ENCODE data around the gene CNTN5.

CNTN5 gene

DNA sequence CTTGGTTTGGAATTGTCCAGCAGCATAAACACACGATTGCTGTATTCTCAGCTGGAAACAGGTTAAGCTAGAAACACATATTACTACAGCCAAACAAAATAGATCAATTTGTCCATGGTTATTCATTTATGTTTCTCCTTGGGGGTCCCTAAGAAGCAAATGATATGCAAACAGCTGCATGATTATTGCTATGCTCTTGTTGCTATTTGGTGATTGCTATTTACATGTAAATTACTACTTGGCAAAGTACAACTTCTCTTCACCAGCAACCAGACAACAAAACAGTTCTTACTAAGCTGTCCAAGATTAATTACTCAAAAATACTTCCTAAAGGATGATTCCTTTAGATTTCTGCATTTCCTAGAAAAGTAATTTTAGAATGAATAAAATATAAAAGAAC is 1098.4 kb downstream of the CNTN5 start:
- FAIRE-seq: no peak

DNA sequence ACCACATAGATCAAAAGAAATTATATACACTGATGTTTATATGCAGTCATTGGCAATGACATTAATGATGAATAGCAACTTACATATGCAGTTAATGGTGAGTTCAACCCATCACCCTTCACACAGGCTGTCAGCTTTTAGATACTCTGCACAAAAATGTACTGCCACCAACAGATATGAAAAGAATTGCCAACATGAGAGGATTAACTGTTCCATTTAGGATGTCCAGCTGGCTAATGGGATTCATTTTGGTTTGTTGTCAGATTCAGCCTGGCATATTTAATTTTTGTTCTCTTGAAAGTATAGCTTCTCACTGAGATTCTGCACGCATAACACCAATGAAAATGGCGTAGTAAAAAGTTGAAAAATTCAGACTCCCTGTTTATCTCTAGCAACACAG is 1112.4 kb downstream of the CNTN5 start:
- FAIRE-seq: no peak

DNA sequence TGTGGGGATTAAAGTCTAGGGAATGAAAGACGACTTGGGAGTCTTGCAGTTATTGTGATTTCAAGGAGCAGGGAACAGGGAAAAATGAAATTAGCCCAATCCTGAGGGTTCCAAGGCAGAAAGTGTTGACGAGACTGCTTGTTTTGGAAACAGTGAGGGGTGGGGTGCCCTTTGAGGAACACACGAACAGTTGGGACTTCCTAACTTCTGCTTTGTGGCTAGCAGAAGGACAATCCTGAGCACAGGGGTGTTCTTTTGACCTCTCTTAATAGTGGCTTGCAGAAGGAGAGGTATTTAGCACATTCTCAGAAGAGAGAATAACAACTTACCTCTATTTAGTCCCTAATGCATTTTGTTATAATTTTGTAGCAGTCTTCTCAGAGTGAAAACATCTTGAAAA is 1120.5 kb downstream of the CNTN5 start:
- FAIRE-seq: no peak

DNA sequence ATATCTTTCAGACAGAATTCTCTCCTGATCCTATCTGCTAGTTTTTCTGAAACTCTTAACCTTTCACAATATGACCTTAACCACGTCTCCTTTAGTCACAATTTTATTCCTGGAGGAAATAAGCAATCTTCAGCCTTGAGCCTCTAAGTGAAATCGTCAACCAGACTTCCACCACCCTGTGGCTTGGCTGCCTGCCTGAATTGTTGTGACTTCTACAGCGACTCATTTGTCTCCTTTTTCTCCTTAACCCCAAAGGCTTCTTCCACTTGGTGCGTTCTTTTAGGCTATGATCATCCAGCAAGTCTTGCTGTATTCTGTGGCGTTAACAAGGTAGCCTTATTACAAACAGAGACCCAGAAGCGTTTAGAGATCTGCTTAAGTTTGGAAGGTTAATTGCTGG is 1131.2 kb downstream of the CNTN5 start:
- no peak for FAIRE-seq

DNA sequence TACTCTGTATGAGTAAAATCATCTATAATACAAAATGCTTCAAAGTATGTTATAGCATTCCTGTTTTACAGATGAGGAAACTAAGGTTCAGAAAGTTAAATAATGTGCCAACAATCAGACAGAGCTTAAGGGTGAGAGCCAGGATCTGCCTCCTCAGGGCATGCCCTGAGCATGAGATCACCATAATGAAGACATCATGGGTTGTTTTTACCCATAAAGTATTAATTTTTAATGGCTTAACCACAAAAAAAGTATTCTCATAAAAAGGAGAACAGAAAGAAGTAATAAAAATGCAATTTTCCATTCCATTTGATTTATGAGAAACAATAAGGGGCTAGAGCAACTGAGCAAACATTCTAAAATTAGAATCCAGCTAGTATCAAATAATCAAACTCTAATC is 1132.0 kb downstream of the CNTN5 start:
- FAIRE-seq: no peak

DNA sequence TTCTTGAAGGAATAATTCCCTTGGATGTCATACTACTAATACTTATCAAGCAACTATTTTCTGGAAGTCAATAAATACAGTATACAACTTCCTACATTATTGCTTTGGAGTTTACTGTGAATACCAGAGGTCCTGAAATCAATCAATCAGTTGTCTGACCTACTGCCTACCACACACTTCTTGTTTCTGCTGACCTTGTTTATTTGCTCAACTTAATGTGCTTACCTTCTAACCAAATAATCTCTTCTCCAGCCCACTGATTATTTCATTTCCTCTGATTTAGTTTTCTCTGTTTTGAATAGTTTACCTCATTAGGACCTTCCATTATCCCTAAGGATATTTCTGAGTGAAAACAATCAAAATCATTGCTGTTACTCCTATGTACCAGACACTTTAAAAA is 1142.7 kb downstream of the CNTN5 start:
- FAIRE-seq: no peak

DNA sequence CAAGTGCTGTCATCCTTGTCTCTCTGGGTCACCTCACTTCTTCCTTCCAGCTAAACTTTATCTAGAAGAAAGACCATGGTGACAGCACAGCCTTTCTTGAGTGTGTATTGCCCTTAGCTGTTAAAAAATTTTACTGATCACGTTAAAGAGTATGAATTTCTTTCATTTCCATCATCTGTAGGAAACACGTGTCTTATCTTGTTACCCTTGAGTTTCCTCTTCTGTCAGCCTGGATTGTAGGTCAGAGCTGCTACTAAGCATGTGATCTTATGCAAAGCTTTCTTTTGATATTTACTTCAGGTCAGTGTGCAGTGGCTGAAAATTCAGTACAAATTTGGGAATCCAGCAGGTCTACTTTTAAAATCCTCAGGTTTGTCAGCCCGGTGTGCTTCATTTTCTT is 1154.1 kb downstream of the CNTN5 start:
- no peak for FAIRE-seq

DNA sequence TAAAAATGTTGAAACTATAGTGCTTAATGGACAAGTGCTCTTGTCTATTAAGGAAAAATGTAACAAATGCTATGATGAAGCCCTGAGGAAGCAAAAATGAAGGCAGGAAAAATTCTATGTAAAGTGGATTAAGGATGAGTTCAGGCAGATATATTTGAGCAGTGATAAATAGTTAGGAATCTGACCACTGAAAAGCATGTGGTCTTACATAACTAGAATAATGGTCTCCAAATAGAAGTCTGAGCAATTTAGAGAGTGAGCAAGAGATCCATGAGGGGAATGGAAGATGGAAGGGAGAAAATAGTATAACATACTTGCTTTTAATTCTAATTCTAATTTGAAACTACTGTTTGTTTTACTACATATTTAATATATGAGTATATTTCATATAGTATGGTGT is 1155.7 kb downstream of the CNTN5 start:
- FAIRE-seq: no peak

DNA sequence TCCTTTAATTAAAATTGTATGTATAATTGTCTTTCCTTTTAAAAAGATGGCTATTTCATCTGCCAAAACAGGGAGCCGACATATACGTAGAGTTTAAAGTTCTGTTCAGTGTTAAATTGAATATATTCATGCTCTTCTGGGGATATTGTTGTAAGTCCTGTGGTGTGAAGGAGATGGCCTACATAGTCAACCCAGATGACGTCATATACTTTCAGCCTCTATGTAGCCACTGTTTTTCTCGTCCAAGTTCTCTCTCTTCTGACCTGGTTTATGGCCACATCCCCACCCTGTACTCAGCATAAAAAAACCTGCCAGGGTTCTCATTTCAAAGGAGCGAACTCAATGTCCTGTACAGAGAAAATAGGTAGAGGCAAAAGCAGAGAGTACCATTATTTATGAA is 1156.9 kb downstream of the CNTN5 start:
- no peak for FAIRE-seq

DNA sequence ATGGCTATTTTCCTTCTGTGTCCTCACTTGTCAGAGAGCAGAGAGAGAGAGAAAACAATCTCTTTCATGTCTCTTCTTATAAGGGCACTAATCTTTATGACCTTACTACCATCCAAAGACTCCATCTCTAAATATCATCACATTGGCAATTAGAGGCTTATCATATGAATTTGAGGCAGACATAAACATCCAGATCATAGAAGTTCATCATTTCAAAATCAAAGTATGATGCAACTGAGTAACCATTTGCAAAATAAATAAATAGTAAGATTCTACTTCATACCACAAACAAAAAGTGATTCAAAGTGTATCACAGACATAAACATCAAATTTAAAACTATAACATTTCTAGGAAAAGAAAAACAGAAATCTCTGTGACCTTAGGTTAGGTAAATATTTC is 1161.6 kb downstream of the CNTN5 start:
- no peak for FAIRE-seq

DNA sequence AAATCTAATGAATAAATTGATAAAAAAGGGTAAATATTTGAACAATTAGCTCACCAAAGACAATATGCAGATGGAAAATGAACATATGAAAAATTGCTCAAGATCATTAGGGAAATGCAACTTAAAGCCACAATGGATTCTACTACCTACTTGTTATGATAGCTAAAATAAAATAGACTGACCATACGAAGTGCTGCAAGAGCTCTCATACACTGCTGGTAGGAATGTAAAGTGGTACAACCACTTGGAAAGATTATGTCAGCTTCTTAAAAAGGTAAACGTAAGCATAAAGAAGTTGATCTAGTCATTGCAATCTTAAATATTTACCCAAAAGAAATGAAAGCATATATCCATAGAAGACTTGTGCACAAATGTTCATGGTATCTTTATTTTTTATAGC is 1162.2 kb downstream of the CNTN5 start:
- no peak for FAIRE-seq

DNA sequence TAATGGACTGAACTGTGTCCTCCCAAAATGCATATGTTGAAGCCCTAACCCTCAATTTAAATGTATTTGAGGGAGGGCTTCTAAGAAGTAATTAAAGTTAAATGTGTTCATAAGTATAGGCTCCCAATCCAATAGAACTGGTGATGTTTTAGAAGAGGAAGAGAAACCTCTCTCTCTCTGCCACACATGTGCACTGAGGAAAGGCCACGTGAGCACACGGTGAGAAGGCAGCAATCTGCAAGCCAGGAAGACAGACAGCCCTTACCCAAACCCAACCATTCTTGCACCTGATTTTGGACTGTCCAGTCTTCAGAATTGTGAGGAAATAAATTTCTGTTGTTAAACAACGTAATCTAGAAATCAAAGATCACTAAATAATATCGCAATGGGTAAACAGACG is 1164.8 kb downstream of the CNTN5 start:
- no peak for FAIRE-seq

DNA sequence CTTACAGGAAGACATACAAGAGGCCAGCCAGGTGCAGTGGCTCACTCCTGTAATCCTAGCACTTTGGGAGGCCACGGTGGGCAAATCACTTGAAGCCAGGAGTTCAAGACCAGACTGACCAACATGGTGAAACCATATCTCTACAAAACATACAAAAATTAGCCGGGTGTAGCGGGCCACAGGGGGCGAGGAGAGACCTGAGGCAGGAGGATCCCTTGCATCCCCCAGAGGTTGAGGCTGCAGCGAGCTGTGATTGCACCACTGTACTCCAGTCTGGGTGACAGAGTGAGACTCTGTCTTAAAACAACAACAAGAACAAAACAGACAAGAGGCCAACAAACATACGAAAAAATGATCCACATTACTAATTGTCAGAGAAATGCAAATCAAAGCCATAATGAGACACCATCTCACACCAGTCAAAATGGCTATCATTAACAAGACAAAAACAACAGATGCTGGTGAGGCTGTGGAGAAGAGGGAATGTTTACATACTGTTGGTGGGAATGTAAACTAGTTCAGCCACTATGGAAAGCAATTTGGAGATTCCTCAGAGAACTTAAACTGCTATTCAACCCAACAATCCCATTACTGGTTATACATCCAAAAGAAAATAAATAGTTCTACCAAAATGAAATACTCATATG is 1167.5 kb downstream of the CNTN5 start:
- no peak for FAIRE-seq

DNA sequence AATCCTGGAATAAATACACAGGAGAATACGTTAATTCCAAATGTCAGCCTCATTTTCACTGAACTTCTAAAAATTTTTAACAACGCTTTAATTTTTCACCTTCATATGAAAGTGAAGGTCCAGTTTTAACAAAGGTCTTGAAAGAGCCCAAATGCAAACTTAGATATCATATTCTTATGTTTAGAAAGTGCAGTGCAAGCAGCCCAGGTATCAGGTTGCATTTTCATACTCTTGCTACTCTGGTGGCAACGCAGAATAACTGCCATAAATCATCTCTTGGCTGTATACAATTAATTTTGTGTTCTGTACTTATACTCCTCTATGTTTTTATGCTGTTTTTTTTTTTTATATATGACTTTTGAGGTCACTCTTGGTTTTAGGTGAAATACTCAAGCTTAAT is 1169.6 kb downstream of the CNTN5 start:
- no peak for FAIRE-seq

DNA sequence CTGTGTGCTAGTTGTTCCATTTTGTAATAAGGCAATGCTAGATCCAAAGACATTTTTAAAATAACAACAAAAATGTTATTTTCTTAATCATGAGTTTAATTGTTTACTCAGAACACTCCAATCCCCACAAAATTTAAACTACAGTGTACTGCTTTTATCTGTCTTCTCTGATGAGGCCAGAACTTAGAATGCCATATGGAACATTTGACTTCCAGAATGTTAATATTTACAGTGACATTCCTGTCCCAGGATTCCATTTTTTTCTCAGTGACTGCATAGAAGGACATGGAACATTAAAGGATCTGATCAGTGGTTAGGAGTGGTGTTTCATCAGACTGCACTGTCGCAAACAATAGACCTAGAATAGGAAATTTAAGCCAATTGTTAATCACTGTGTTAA is 1171.4 kb downstream of the CNTN5 start:
- FAIRE-seq: no peak

DNA sequence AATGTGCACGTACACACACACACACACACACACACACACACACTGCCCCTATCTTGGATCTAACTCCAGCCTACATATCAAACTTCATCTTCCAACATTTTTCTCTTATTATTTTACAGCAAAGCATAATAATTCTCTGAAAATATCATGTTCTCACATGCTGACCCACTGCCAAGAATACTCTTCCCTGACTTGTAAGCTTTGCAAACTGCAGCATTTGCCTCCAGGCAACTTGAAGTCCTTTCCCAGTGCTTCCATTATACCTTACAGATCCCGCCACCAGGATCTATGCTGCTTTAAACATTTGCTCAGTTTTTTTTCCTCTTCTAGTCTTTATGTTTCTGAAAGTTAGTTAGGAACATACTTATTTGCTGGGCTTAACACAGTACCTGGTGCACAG is 1183.0 kb downstream of the CNTN5 start:
- FAIRE-seq: no peak

DNA sequence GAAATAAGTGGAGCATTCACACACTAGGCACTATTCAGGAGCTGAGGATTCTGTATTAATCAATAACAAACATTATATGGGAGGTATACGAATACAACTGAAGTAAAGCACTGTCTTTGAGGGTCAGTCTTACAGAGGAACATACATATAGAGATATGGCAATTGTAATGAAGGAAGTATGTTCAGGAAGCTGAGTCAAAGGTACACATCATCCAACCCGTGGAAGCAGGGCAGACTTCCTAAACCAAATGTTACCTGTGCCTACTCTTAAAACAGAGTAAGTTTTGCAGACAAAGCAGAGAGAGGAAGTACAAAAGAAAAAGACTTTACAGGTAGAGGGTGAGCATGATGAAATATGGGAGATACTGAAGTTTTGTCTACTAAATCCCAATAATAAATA is 1185.2 kb downstream of the CNTN5 start:
- FAIRE-seq: no peak

DNA sequence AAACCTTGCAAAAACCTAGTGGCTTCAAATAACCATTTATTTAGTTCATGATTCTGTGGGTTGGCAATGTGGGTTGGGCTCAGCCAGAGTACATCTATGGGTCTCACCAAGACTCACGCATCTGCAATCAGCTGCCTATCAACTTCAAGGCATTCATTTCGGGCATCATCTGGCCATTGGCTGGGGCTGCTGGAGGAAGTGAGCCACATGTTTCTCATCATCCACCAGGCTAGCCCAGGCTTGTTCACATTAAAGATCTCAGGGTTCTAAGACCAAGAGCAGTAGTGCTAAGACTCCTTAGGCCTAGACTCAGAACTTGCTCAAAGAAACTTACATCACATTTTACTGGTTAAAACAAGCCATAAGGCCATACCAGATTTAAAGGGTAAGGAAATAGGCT is 1187.5 kb downstream of the CNTN5 start:
- FAIRE-seq: no peak

DNA sequence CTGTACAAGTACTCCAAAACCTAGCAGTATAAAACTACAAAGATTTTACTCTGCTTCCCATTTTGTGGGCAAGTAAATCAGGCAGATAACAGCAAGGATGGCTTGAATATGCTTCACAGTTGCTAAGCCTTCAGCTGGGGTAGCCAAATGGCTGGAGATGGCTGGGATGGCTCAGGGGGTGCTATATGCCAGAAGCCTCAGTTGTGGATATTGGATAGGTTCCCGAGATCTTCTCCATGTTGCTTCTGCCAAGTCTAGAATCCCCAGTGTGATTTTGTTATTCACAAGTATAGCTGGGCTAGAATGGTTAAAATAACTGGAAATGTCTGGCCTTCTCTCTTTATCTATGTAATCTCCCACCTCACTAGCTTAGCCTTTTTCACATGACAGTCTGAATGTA is 1194.0 kb downstream of the CNTN5 start:
- no peak for FAIRE-seq

DNA sequence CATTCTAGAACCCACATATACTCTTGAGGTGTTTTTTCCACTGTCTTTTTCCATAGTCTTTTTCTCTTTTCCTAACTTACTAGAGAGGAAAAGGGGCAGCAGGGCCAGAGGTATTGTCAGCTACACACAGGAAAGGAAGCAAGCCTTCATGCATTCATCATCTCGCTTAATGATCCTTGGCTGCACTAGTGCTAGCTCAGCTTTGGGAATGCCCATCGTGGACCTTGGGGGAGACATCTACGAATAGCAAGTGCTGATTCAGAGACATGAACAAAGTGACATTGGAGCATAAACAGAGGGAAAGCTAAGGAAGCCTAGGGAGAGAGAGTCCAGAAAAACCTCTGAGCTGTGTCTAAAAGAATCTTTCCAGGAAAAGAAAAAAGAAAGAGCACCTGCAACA is 1200.1 kb downstream of the CNTN5 start:
- no peak for FAIRE-seq

DNA sequence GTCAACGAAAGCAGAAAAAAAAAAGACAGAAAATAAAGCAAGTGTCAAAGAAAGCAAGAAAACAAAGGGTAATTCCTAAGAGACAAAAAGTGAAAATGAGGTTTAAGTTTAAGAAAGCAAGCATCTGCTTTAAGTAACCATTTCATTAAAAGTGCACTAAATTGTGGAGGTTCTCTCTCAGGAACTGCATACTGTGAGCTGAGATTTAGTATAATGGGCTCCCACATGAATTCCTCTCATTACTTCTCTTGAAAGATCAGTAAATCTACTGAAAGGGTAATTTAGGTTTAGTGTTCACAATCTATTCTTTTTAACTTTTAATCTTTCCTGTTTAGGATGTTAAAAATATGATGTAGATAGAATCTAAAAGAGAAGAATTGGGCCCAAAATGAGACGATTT is 1201.0 kb downstream of the CNTN5 start:
- no peak for FAIRE-seq

DNA sequence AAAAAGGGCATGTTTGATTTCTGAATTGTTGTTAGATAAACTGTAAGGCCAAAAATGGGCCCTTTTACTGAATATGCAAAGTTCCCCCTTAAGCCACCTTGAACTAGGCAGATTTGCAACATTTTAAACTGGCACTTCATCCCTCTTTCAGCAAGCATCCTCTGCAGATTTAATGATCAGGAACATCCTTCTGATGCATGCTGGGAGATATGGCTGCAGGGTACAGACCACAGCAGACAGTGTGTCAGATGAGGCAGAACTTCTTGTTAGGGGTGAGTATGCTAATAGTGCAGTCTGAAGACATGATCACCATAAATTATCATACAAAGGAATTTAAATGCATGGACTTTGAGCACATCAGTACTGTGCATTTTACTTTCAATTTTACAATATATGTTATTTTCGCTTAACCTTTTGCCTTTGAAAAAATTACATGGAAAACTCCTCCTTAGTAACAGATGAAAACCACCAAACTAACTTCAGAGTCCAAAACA is 1203.8 kb downstream of the CNTN5 start:
- FAIRE-seq: no peak

DNA sequence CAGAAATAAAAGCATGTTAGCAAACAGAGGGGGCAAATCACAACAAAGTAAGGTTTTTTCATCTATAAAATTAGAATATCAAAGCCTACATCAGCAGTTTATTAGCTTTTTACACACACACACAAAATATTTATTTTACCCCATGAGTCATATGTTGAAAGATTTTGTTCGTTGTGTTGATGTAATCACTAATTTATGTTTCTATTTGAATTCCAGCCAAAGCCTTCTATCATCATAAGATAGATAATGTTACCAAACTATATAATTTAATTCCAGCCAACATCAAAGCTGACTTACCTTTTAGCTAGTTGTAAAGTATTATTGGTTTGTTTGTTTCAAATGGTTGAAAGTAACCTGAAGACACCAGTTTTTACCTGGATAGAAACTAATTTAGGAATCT is 1208.3 kb downstream of the CNTN5 start:
- no peak for FAIRE-seq

DNA sequence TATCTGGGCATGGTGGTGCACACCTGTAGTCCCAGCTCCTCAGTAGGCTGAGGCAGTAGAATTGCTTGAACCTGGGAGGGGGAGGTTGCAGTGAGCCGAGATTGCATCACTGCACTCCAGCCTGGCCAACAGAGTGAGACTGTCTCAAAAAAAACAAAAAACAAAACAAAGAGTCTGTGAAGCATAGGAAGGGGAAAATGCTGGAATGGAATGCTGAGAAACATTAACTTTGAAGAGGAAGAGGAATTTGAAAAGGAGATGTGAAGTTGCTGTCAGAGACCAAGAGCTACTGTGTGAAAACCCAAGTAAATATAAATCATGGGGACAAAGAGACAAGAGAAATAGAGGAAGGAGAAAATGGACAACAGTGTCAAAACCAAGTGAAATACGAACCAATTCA is 1211.3 kb downstream of the CNTN5 start:
- FAIRE-seq: no peak

DNA sequence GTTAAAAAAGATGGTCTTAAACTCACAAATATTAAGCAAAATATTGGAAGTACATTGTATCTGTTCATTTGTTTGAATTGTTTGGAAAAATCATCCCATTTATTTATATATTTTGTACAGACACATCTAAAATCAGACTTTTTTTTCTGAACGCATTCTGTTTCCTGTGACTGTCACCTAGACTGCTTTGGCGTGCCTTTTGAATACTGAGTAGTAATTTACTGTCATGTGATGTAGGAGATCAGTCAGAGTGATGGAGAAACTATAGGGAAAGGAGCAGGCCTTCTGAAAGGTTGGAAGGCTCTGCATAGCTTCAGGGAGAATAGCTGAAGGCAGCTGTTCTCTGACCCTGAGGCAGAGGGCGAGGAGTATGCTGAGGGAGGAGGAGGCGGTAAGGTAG is 1214.3 kb downstream of the CNTN5 start:
- no peak for FAIRE-seq

All from TTC549 (cell line).